ENCODE data around the gene COL24A1. TPM values are rescaled to one million over a fixed set of nuclear protein-coding genes. Genes with fewer than 3 reads are reported as not detected.

COL24A1 gene
- total and polyA plus RNA-seq, 3 donors from 2014 or later = 0.75 to 2.4 (median 1.8) TPM

GRCh38 chr1:86035101-86035500, 121.5 kb downstream of the COL24A1 start:
- Histone ChIP-seq H3K4me3 (no peak overlapping the region), H3K27ac (no peak overlapping the region), H3K36me3 (ENCODE audit: low read depth, missing control alignments) (no peaks in the 10 kb centered on the region), H3K27me3 (no peaks in the 10 kb centered on the region), H3K4me1 (no peaks in the 10 kb centered on the region), H3K9me3 (no peaks in the 10 kb centered on the region)
- TF ChIP-seq, protein P1, sequence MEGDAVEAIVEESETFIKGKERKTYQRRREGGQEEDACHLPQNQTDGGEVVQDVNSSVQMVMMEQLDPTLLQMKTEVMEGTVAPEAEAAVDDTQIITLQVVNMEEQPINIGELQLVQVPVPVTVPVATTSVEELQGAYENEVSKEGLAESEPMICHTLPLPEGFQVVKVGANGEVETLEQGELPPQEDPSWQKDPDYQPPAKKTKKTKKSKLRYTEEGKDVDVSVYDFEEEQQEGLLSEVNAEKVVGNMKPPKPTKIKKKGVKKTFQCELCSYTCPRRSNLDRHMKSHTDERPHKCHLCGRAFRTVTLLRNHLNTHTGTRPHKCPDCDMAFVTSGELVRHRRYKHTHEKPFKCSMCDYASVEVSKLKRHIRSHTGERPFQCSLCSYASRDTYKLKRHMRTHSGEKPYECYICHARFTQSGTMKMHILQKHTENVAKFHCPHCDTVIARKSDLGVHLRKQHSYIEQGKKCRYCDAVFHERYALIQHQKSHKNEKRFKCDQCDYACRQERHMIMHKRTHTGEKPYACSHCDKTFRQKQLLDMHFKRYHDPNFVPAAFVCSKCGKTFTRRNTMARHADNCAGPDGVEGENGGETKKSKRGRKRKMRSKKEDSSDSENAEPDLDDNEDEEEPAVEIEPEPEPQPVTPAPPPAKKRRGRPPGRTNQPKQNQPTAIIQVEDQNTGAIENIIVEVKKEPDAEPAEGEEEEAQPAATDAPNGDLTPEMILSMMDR (IDR thresholded peaks at IDR 0.05) = no peak
- no peak for TF ChIP-seq POLR2A (IDR thresholded peaks at IDR 0.05)
- WGBS, 2 donors = 46 to 63% methylated on average over 1 of the region's 1 CpG
- no peak for DNase-seq
- intact Hi-C loops (cut with DNase I; ENCODE audit: low total_unique reads) = no loop called here

DNA sequence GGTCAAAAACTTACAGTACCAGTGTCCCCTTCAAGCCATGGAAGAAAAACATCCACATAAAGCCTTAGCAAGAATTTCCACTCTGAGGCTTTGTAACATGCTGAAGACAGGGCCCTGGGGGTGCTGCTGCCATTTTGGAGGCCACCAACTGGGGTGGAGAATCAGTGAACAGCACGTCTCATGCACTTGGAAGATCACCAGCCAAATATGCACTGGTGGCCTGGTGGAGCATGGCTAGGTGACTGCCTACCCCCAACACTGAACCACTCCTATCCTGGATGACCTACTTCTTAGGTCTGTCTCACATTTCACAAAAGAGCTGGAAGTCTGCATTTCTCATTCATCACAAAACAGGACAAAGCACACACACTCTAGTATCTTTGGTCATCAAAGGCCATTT, 126.4 kb downstream of the COL24A1 start:
- TF ChIP-seq, protein P1 (IDR thresholded peaks at IDR 0.05) = no peak
- TF ChIP-seq POLR2A (IDR thresholded peaks at IDR 0.05) = no peak
- 93 to 94% methylated on average over 1 of the region's 1 CpG for WGBS, 2 donors

DNA sequence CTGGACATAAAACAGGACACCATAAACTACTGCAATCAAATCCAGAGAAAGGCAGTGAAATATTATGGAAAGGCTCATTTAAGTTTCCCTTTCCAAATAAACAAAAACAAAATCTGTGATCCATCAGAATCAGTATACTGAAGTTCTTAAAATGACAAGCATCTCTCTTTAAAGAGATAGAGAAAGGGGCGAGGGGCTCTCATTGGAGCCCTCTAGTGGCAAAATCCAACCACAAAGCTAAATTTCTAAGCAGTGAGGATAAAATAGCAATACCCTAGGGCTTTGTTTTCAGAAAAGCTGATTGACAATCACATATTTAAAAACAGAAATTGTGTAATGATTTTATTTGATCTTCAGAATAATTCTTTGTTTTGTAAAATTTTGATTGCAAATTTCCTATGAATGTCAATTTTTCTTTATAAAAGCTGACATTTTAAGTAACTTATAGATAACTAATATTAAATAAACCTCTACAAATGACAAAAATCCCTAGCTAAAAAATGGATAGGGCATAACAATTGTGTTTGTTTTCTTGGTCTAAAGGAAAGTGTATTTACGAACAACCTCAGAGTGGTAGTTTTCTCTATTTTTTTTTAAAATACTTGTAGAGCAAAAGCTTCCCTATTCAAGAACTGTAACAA, 138.2 kb downstream of the COL24A1 start:
- WGBS, 2 donors = 38 to 55% methylated on average over 2 of the region's 2 CpGs
- H3K27me3 ChIP-seq = no peaks in the 10 kb centered on the region
- TF ChIP-seq POLR2A (IDR thresholded peaks at IDR 0.05) = no peak
- TF ChIP-seq, protein P1 (IDR thresholded peaks at IDR 0.05) = peak; percentile 21 to 77 (median 40)
- DNase-seq = peak; percentile 30
- H3K36me3 ChIP-seq (ENCODE audit: low read depth, missing control alignments) = no peaks in the 10 kb centered on the region
- H3K27ac ChIP-seq = no peak overlapping the region
- no peaks in the 10 kb centered on the region for H3K4me1 ChIP-seq
- no peak overlapping the region for H3K4me3 ChIP-seq
- H3K9me3 ChIP-seq = no peaks in the 10 kb centered on the region
- intact Hi-C loops (cut with DNase I; ENCODE audit: low total_unique reads) = no loop called here

More for the DNA sequence above, 126.4 kb downstream of the COL24A1 start:
- Histone ChIP-seq H3K27me3 (no peaks in the 10 kb centered on the region), H3K9me3 (no peaks in the 10 kb centered on the region), H3K27ac (no peak overlapping the region), H3K4me1 (no peaks in the 10 kb centered on the region), H3K4me3 (no peak overlapping the region), H3K36me3 (ENCODE audit: low read depth, missing control alignments) (no peaks in the 10 kb centered on the region)
- DNase-seq = no peak
- intact Hi-C loops (cut with DNase I; ENCODE audit: low total_unique reads) = no loop called here

DNA sequence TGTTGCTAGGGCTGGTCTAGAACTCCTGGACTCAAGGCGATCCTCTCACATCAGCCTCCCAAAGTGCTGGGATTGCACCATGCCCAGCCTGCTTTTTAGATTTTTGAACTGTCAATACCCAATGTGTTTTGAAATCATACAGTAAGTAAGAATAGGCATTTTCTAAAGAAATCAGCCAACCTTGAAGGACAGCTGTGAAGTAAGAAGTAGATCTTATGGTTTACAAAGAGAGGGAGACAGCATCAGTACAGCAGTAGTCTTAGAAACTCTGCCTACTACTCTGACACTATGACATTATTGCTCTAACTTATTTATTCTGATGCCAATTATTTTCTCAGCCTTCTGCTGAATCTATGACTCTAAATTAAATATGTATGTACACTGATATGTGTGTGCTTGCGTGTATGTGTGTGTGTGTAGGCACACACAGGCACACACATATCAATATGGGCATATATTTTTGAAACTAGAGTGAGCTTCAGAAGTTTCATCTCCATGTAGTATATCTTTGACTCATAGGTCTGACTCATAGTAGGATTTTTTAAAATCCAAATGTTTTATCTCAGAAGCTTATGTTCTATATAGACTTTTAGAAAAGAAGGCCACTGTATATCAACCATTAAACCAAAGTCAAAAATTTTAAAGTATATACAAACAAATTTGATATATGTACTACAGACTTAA, 140.4 kb downstream of the COL24A1 start:
- no peak overlapping the region for H3K27ac ChIP-seq
- H3K4me3 ChIP-seq = no peak overlapping the region
- H3K27me3 ChIP-seq = no peaks in the 10 kb centered on the region
- no peaks in the 10 kb centered on the region for H3K9me3 ChIP-seq
- H3K4me1 ChIP-seq = no peaks in the 10 kb centered on the region
- DNase-seq = no peak
- intact Hi-C loops (cut with DNase I; ENCODE audit: low total_unique reads) = no loop called here
- WGBS, 2 donors = 66 to 95% methylated on average over 2 of the region's 2 CpGs
- TF ChIP-seq, protein P1 (IDR thresholded peaks at IDR 0.05) = no peak
- no peaks in the 10 kb centered on the region for H3K36me3 ChIP-seq (ENCODE audit: low read depth, missing control alignments)
